HepG2 (cell line): Measurements from ENCODE around the gene CPLX3. TPM values are rescaled to one million over a fixed set of nuclear protein-coding genes. Genes with fewer than 3 reads are reported as not detected.

Experiments
- ATAD3A ChIP-seq: sonication (generic); formaldehyde crosslinking; IDR thresholded peaks from 2 replicates; pipeline ENCODE4 v1.4.0; 2020; ENCODE audit warnings: missing genetic modification reagents
- ATF7 ChIP-seq, 2 experiments: fragments of 450-650 bp in 1 of 2; sonication (generic) in 1 of 2; formaldehyde crosslinking in 1 of 2; IDR thresholded peaks; 2 replicates each; pipeline versions ENCODE4 v1.4.0 to v1.6.1; 2016 to 2020; ENCODE audit warnings: antibody characterized with exemption in 1 of 2, mild to moderate bottlenecking in 1 of 2, missing genetic modification reagents in 1 of 2
- EZH2 ChIP-seq: conservative IDR thresholded peaks from 2 replicates; pipeline ENCODE4 v1.6.1; 2012; ENCODE audit warnings: mild to moderate bottlenecking, low read depth, low read length, moderate library complexity
- HCFC1 ChIP-seq: fragments of 150-350 bp; IDR thresholded peaks from 2 replicates; pipeline ENCODE4 v1.6.1; 2014; ENCODE audit warnings: low read depth, low read length
- HMGA1 ChIP-seq: sonication (generic); formaldehyde crosslinking; conservative IDR thresholded peaks from 2 replicates; pipeline ENCODE4 v1.4.0; 2020; ENCODE audit warnings: missing genetic modification reagents
- NCOA1 ChIP-seq: sonication (generic); formaldehyde crosslinking; IDR thresholded peaks from 2 replicates; pipeline ENCODE4 v1.9.0; 2021; ENCODE audit warnings: missing genetic modification reagents
- NFIB ChIP-seq: sonication (generic); formaldehyde crosslinking; IDR thresholded peaks from 2 replicates; pipeline ENCODE4 v1.9.0; 2021; ENCODE audit warnings: missing genetic modification reagents, mild to moderate bottlenecking, borderline replicate concordance
- POLR2A ChIP-seq, 2 experiments: IDR thresholded peaks; 2 replicates each; pipeline ENCODE4 v1.6.1; 2011; ENCODE audit warnings: low read depth in 2 of 2, low read length in 2 of 2, mild to moderate bottlenecking in 1 of 2, moderate library complexity in 1 of 2; ENCODE audit not compliant: insufficient read depth in 1 of 2
- PTBP1 ChIP-seq: fragments of 200-400 bp; formaldehyde crosslinking; IDR thresholded peaks from 2 replicates; pipeline ENCODE4 v1.6.1; 2018; ENCODE audit warnings: low read length, low read depth; ENCODE audit not compliant: poor library complexity, severe bottlenecking
- RXRB ChIP-seq: IDR thresholded peaks from 2 replicates; pipeline ENCODE4 v1.6.1; 2016; ENCODE audit warnings: borderline replicate concordance, missing genetic modification reagents, missing compliant biosample characterization
- TCF7 ChIP-seq: sonication (generic); IDR thresholded peaks from 2 replicates; pipeline ENCODE4 v1.6.1; 2016; ENCODE audit warnings: antibody characterized with exemption, low read depth
- THYN1 ChIP-seq: sonication (generic); formaldehyde crosslinking; IDR thresholded peaks from 2 replicates; pipeline ENCODE4 v1.8.1; 2023; ENCODE audit warnings: low read depth, mild to moderate bottlenecking, moderate library complexity, missing genetic modification reagents, borderline replicate concordance
- ZBTB7A ChIP-seq: sonication (generic); formaldehyde crosslinking; IDR thresholded peaks from 2 replicates; pipeline ENCODE4 v1.8.0; 2022; ENCODE audit warnings: mild to moderate bottlenecking, missing genetic modification reagents
- ZMYM3 ChIP-seq: sonication (generic); formaldehyde crosslinking; IDR thresholded peaks from 2 replicates; pipeline ENCODE4 v1.5.1; 2020; ENCODE audit warnings: mild to moderate bottlenecking, missing genetic modification reagents
- ZNF335 ChIP-seq: sonication (generic); formaldehyde crosslinking; IDR thresholded peaks from 2 replicates; pipeline ENCODE4 v1.4.0; 2020; ENCODE audit warnings: missing genetic modification reagents
- ZNF468 ChIP-seq: sonication (generic); formaldehyde crosslinking; IDR thresholded peaks from 2 replicates; pipeline ENCODE4 v1.8.0; 2022; ENCODE audit warnings: mild to moderate bottlenecking, moderate library complexity, missing genetic modification reagents
- ZNF772 ChIP-seq: sonication (generic); formaldehyde crosslinking; IDR thresholded peaks from 2 replicates; pipeline ENCODE4 v1.5.0; 2020; ENCODE audit warnings: mild to moderate bottlenecking, missing genetic modification reagents
- ZNF782 ChIP-seq: sonication (generic); formaldehyde crosslinking; IDR thresholded peaks from 2 replicates; pipeline ENCODE4 v1.4.0; 2020; ENCODE audit warnings: missing genetic modification reagents, mild to moderate bottlenecking, borderline replicate concordance
- polyA plus RNA-seq, 8 experiments: library from polyadenylated mRNA; depleted of rRNA in 3 of 8; stranded (reverse) in 7 of 8; unstranded in 1 of 8; fragments of >200 nt; fragmentation: Illumina TruSeq in 4 of 8; extraction: Trizol in 4 of 8; gene quantifications; 2 replicates each; pipeline versions ENCODE4 v1.2.1 to v1.2.3, GENCODE V29; 2011 to 2016; ENCODE audit warnings: low read depth in 4 of 8, missing spikeins in 1 of 8, mixed read lengths in 1 of 8; ENCODE audit not compliant: insufficient read depth in 1 of 8
- total RNA-seq, 5 experiments: library from RNA; depleted of rRNA; stranded (reverse); fragments of >200 nt; fragmentation: Illumina TruSeq; extraction: Trizol; gene quantifications; 2 replicates each; pipeline ENCODE4 v1.2.3, GENCODE V29; 2016; ENCODE audit warnings: low read depth in 1 of 5
- TF ChIP-seq, protein P1 (sequence below): sonication (generic); formaldehyde crosslinking; IDR thresholded peaks from 2 replicates; pipeline ENCODE4 v1.9.0; 2021; ENCODE audit warnings: missing genetic modification reagents, mild to moderate bottlenecking, borderline replicate concordance
- TF ChIP-seq, protein P2 (sequence below): sonication (generic); formaldehyde crosslinking; IDR thresholded peaks from 2 replicates; pipeline ENCODE4 v1.8.0; 2023; ENCODE audit warnings: mild to moderate bottlenecking, missing genetic modification reagents
- TF ChIP-seq, protein P3 (sequence below): sonication (generic); formaldehyde crosslinking; IDR thresholded peaks from 2 replicates; pipeline ENCODE4 v1.4.0; 2020; ENCODE audit warnings: mild to moderate bottlenecking, missing genetic modification reagents
- TF ChIP-seq, protein P4 (sequence below): sonication (generic); formaldehyde crosslinking; IDR thresholded peaks from 2 replicates; pipeline ENCODE4 v1.4.0; 2020; ENCODE audit warnings: missing genetic modification reagents, borderline replicate concordance
- TF ChIP-seq, protein P5 (sequence below): sonication (generic); formaldehyde crosslinking; IDR thresholded peaks from 2 replicates; pipeline ENCODE4 v1.4.0; 2020; ENCODE audit warnings: mild to moderate bottlenecking, missing genetic modification reagents

Gene CPLX3
- total and polyA plus RNA-seq, 2 of the 13 experiments (the other 11 are each of a cell fraction or from before 2014, with no cell fraction given), result not detected

DNA sequence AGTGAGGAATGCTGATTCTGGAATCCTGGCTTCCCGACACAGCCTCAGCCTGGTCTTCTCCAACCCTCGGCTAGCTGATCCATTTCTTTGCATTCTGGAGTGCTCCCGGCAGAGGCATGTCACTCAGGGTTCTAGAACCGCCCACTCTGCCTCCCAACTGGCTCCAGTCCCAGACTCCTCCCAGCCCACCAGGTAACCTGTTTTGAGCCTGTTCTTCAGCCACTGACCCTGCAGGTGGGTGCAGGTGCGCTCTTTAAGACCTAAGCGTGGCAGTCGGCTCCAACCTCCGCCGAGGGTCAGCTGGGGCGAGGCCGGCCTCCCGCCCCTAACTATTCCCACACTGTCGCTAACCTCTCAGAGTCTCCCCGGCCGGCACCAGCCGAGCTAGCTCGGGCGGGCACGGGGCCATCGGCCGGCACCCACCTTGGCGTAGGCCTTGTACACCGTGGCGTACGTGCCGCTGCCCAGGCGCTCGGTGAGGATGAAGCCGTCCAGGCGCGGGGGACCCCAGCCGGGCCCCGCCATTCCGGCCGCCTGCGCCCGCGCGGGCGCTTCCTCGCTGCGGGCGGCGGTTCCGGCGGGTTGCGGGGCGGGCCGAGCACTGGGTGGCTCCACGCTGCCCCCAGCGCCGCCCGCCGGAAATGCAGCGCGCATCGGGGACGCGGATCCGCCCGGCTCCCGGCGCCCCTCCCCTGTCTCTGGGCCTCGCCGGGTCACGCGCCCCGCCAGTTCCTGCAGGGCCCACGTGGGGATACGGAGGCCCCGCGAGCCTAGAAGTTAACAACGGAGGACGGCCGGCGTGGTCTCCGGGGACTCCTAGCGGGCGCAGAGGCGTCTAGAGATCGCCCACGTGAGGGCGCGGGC is 16.4 kb downstream of the CPLX3 start, which contains the start of gene ULK3 (continued):
- TF ChIP-seq HMGA1 (no peak), ATF7 (IDR thresholded peaks at IDR 0.05) (no peak), ATF7 (CRISPR knock-in tag; IDR thresholded peaks at IDR 0.05) (no peak), POLR2A (IDR thresholded peaks at IDR 0.05; ENCODE audit: insufficient read depth in 1 of 2, low read depth in 2 of 2, low read length in 2 of 2) (peak; percentile 28 to 75; a peak in 3 of 4 replicates), TCF7 (no peak), ZNF782 (CRISPR knock-in tag) (peak; percentile 43), ZNF772 (CRISPR knock-in tag) (no peak; the same call in 1 of the 2 replicates), THYN1 (CRISPR knock-in tag) (no peak), ZMYM3 (no peak), PTBP1 (no peak), RXRB (CRISPR knock-in tag) (no peak; the same call in 1 of the 2 replicates), NCOA1 (CRISPR knock-in tag) (no peak), ZNF335 (CRISPR knock-in tag) (no peak), EZH2 (no peak), NFIB (CRISPR knock-in tag) (no peak), HCFC1 (no peak), ZNF468 (CRISPR knock-in tag) (no peak), ZBTB7A (CRISPR knock-in tag) (no peak), ATAD3A (CRISPR knock-in tag) (no peak)
- TF ChIP-seq, protein P1, sequence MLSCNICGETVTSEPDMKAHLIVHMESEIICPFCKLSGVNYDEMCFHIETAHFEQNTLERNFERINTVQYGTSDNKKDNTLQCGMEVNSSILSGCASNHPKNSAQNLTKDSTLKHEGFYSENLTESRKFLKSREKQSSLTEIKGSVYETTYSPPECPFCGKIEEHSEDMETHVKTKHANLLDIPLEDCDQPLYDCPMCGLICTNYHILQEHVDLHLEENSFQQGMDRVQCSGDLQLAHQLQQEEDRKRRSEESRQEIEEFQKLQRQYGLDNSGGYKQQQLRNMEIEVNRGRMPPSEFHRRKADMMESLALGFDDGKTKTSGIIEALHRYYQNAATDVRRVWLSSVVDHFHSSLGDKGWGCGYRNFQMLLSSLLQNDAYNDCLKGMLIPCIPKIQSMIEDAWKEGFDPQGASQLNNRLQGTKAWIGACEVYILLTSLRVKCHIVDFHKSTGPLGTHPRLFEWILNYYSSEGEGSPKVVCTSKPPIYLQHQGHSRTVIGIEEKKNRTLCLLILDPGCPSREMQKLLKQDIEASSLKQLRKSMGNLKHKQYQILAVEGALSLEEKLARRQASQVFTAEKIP (CRISPR knock-in tag), result no peak
- TF ChIP-seq, protein P2, sequence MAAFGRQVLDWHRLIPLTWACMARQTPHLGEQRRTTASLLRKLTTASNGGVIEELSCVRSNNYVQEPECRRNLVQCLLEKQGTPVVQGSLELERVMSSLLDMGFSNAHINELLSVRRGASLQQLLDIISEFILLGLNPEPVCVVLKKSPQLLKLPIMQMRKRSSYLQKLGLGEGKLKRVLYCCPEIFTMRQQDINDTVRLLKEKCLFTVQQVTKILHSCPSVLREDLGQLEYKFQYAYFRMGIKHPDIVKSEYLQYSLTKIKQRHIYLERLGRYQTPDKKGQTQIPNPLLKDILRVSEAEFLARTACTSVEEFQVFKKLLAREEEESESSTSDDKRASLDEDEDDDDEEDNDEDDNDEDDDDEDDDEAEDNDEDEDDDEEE (CRISPR knock-in tag), result 0 out of 2 replicates have a peak, but pooled peaks have one; percentile 28
- TF ChIP-seq, protein P3, sequence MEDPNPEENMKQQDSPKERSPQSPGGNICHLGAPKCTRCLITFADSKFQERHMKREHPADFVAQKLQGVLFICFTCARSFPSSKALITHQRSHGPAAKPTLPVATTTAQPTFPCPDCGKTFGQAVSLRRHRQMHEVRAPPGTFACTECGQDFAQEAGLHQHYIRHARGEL (CRISPR knock-in tag), result no peak
- TF ChIP-seq, protein P4, sequence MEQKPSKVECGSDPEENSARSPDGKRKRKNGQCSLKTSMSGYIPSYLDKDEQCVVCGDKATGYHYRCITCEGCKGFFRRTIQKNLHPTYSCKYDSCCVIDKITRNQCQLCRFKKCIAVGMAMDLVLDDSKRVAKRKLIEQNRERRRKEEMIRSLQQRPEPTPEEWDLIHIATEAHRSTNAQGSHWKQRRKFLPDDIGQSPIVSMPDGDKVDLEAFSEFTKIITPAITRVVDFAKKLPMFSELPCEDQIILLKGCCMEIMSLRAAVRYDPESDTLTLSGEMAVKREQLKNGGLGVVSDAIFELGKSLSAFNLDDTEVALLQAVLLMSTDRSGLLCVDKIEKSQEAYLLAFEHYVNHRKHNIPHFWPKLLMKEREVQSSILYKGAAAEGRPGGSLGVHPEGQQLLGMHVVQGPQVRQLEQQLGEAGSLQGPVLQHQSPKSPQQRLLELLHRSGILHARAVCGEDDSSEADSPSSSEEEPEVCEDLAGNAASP, result no peak
- TF ChIP-seq, protein P5, sequence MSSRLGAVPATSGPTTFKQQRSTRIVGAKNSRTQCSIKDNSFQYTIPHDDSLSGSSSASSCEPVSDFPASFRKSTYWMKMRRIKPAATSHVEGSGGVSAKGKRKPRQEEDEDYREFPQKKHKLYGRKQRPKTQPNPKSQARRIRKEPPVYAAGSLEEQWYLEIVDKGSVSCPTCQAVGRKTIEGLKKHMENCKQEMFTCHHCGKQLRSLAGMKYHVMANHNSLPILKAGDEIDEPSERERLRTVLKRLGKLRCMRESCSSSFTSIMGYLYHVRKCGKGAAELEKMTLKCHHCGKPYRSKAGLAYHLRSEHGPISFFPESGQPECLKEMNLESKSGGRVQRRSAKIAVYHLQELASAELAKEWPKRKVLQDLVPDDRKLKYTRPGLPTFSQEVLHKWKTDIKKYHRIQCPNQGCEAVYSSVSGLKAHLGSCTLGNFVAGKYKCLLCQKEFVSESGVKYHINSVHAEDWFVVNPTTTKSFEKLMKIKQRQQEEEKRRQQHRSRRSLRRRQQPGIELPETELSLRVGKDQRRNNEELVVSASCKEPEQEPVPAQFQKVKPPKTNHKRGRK (CRISPR knock-in tag), result no peak
